ENCODE data around the gene WNT5A. TPM values are rescaled to one million over a fixed set of nuclear protein-coding genes. Genes with fewer than 3 reads are reported as not detected.
A peak's percentile ranks its signal among the peaks of the same experiment; 100 is the strongest.
"Not testable (repeated sequence)": the region's sequence is repeated elsewhere in the genome, so short reads cannot be mapped to it uniquely, and the experiment has no call there.

Gene WNT5A
- polyA plus RNA-seq, 1 donor, result 10.8 TPM

- DNase-seq, result not testable (repeated sequence)
Observed at GRCh38 chr3:55505102-55505501, 18.0 kb upstream of the WNT5A start.

GRCh38 chr3:55501905-55502304, 14.8 kb upstream of the WNT5A start:
- DNase-seq, result no peak

GRCh38 chr3:55500555-55501330, 13.6 kb upstream of the WNT5A start:
- DNase-seq, result no peak

GRCh38 chr3:55498520-55498919, 11.4 kb upstream of the WNT5A start:
- DNase-seq, result no peak

- DNase-seq, result no peak
Observed at GRCh38 chr3:55497250-55497649, 10.1 kb upstream of the WNT5A start.

- DNase-seq, result no peak
Observed at GRCh38 chr3:55494976-55495375, 7.9 kb upstream of the WNT5A start.

GRCh38 chr3:55492976-55493375, 5.9 kb upstream of the WNT5A start:
- DNase-seq, result no peak

- DNase-seq, result no peak
Observed at GRCh38 chr3:55491296-55491816, 4.2 kb upstream of the WNT5A start.

- DNase-seq, result no peak
Observed at GRCh38 chr3:55490276-55490913, 3.3 kb upstream of the WNT5A start.

GRCh38 chr3:55489798-55490132, 2.7 kb upstream of the WNT5A start:
- no peak for DNase-seq

- peak; percentile 83 for DNase-seq
Observed at GRCh38 chr3:55488398-55489055, 1.4 kb upstream of the WNT5A start.

GRCh38 chr3:55487381-55488241, 505 bp upstream of the WNT5A start:
- peak; percentile 68 for DNase-seq

GRCh38 chr3:55486101-55486856, 827 bp downstream of the WNT5A start:
- peak; percentile 79 for DNase-seq

GRCh38 chr3:55484801-55485791, 2.0 kb downstream of the WNT5A start:
- peak; percentile 90 for DNase-seq

GRCh38 chr3:55484191-55484689, 2.9 kb downstream of the WNT5A start:
- DNase-seq, result peak; percentile 24

GRCh38 chr3:55483196-55484095, 3.7 kb downstream of the WNT5A start:
- DNase-seq, result peak; percentile 31

GRCh38 chr3:55482496-55483195, 4.5 kb downstream of the WNT5A start:
- peak; percentile 73 for DNase-seq

- DNase-seq, result peak; percentile 32
Observed at GRCh38 chr3:55481744-55482495, 5.2 kb downstream of the WNT5A start.
